ENCODE data around the gene CCM2. TPM values are rescaled to one million over a fixed set of nuclear protein-coding genes. Genes with fewer than 3 reads are reported as not detected.

Gene CCM2
- total RNA-seq, 1 experiment from 2014 or later: 61.5 TPM

GRCh38 chr7:45080958-45081669 lies 81.1 kb downstream of the CCM2 start:
- no peak for DNase-seq (ENCODE audit: low spot score)

- no peak for DNase-seq (ENCODE audit: low spot score)
Measured at GRCh38 chr7:45081670-45081974, 81.6 kb downstream of the CCM2 start.

DNA sequence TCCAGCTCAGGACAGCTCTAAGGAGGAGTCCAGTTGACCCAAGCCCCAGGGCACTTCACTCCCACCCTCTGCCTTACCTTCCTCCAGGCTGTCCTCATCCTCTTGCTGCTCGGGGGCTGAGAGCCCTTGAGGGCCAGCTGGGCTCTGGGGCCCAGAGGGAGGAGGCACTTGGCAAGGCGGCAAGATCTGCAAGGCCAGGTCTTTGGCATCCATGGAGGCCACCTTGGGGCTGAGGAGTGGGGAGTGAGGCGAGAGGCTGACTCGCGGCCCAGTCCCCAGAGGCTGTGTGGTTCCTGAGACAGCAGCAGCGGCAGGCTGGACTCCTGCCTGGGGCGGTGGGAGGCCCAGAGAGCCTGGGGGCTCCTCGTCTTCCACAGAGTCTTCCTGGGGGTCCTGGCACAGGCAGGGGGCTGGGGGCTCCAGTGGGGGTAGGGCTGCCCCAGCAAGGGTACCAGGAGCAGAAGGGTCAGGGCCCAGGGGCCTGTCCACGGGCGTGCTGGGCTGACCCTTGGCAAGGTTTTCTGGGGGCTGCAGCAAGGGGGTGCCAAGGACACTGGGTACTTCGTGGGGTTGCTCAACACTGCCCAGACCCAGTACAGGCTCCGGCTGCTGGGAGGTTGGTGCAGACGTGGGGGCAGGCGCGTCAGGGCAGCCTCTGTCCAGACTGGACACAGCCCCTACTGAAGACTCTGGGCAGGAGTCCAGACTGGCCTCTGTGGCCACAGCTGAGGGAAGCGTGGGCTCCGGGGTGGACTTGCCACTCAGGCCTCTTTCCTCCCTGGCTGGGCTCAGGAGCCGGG lies 82.2 kb downstream of the CCM2 start:
- DNase-seq (ENCODE audit: low spot score): no peak

DNA sequence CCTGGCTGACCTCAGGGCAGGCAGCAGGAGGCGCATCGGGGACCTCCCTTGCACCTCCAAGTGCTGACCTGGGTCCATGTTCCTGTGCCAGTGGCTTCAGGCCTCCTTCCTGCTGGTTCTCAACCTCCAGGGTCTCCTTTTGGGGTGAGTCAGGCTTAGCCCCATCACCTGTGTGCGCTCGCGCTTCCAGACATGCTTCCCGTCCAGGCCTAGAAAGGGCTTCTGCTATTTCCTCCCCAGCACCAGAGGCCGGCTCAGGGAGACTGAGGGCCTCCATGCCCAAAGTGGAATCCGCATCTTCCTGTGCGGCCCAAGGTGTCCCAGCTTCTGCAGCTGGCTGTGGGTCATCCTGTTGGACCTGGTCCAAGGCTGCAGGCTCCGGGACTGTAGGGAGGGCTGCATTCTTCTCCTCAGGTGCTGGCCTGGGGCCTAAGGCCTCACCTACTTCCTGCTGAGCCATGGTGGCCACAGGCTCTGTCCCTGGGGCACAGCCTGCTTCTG lies 82.9 kb downstream of the CCM2 start:
- no peak for DNase-seq (ENCODE audit: low spot score)

DNA sequence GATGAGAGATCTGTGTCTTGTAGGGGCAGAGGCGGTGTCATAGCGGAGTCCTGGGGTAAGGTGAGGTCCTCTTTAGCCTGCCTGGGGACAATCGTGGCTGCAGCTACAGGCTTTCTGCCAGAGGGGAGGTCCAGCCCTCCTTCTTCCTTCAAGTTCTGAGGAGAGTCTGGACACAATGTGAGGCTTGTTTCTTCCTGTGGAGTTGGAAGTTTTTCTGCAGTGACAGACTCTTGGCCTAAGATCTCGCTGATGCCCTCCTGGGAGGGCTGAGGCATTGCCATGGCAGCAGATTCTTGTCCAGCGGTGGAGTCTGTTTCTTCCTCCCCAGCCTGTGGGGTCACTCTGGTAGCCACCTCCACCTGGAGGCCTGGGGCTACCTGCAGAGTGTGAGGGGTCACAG lies 84.3 kb downstream of the CCM2 start:
- DNase-seq (ENCODE audit: low spot score): no peak

GRCh38 chr7:45084901-45085618 lies 85.1 kb downstream of the CCM2 start:
- DNase-seq (ENCODE audit: low spot score): no peak

- no peak for DNase-seq (ENCODE audit: low spot score)
Measured at GRCh38 chr7:45085619-45086200, 85.7 kb downstream of the CCM2 start.

- no peak for DNase-seq (ENCODE audit: low spot score)
Measured at GRCh38 chr7:45086331-45087065, 86.5 kb downstream of the CCM2 start.

GRCh38 chr7:45087301-45088145 lies 87.5 kb downstream of the CCM2 start:
- no peak for DNase-seq (ENCODE audit: low spot score)

DNA sequence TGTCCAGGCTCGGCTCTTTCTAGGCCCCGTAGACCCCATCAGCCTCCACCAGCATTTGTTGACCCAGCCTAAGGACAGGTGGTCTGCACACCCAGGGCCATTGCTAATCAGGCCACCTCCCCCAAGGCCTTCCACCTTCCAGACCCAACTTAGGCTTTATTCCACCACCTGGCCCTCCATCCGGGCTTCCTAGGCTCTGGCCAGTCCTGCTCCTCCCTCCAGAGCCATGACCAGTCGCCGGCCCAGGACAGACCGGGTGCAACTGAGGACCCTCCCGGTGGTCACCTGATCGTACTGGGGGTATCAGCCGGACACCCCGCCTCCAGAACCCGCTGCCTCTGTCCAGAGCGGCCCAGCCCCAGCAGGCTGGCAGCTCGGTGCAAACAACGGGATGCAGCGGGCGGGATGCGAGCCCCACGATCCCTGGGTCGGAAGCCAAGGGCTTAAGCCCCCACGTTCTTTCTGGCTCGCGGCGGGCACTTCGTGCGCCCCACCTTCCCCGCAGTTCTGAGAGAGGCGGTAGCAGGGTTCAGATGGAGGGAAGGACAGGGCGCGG lies 88.2 kb downstream of the CCM2 start:
- no peak for DNase-seq (ENCODE audit: low spot score)

DNA sequence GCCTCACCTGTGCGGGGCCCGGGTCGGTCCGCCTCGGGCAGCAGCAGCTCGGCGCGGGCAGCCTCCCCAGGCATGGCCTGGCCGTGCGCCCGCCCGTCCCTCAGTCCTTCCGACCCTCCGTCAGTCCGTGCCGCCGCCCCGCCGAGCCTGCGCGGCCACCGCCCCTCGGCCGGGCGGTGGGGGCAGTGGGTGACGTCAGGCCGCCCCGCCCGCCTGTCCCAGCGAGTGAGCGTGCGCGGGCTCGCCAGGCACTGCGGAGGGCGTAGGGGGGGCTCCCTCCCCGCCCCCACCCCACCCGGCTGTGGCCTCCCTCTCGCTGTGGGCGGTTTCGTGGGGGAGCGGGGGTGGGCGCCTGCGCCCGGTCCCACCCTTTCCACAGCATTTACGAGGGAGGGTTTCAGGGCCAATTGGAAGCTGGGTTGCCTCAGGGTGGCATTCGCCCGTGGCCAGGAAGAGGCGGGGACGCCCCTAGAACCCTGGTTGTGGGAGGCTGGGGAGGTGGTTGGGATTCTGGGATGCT lies 88.9 kb downstream of the CCM2 start, which contains the start of gene NACAD:
Gene NACAD, minus strand, starts transcription at position 149 of the 520 bp plus-strand sequence. Its CDS starts 75 bp downstream, at position 74.
- DNase-seq (ENCODE audit: low spot score): no peak

DNA sequence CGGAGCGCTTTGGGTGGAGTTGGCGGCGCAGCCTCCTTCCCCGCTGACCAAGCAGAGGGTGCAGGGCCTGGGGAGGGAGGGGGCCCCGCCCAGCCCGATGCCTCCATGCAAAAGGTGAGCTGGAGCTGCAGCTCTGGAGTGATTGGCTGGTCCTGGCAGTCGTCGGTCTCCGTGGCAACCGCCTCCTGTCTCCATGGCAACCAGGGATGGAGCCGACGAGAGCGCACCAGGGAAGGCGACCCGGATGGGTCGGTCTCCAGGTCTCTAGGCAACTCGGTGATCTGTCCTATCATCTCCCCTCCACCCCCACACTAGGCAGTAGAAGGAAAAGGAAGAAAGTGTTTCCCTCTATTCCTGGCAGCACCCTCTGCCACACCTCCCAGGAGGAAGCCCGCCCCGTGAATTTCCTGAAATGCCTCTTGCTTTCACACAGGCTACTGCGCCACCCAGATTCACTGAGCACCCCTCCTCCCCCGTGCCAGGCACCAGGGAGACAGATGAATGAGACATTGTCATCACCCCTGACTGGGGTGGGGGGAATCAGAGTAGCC lies 89.4 kb downstream of the CCM2 start:
- DNase-seq (ENCODE audit: low spot score): peak; percentile 79

DNA sequence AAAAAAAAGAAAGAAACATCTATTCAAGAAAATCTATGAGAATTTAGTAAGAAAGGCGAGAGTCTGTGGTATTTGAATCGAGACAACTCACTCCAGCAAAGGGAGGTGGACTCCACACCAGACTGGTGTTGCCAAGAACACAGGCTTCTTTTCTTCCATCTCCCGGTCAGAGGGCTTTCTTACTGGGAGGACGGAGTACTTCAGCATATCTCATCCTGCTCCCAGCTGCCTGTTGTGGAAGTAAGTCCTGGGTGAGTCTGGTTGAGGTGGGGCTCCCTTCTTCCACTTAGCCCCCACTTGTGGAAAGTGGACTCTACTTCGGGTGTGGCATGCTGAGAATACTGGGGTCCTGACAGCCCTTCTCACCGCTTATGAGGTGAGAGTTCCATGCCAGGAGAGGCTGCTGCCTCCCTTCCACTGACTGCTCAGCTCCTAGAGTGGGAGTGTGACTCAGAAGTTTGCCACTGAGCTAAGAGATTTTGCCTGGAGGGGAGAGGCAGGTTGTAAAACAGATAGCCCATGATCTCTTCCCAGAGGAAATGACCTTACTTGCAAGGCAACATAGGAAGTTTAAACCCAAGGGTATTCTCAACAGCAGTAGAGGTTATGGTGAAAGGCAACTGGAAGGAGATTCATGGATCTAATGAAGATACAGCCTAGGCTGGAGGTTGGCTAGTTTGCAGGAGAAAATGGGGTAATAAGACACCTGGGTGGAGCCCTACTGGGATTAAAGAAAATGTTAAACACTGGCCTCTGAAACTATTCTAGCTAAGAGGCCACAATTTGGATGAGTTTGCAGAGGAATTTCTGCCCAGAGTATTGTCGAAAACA lies 92.3 kb downstream of the CCM2 start:
- peak; percentile 67 for DNase-seq (ENCODE audit: low spot score)

DNA sequence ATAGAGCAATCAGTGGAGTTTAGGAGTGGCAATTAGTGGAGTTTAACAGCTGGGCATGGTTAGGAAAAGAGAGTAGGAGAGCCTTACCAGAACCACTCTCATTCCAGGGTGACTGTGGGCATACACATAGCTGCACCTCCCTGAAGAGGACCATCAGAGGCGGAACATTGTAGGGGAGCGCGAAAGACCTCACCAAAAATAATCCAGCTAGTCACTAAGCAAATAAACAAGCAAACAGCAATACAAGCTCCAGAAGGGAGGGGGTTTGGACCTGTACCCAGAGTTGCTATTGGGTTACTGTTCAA lies 92.9 kb downstream of the CCM2 start:
- no peak for DNase-seq (ENCODE audit: low spot score)

DNA sequence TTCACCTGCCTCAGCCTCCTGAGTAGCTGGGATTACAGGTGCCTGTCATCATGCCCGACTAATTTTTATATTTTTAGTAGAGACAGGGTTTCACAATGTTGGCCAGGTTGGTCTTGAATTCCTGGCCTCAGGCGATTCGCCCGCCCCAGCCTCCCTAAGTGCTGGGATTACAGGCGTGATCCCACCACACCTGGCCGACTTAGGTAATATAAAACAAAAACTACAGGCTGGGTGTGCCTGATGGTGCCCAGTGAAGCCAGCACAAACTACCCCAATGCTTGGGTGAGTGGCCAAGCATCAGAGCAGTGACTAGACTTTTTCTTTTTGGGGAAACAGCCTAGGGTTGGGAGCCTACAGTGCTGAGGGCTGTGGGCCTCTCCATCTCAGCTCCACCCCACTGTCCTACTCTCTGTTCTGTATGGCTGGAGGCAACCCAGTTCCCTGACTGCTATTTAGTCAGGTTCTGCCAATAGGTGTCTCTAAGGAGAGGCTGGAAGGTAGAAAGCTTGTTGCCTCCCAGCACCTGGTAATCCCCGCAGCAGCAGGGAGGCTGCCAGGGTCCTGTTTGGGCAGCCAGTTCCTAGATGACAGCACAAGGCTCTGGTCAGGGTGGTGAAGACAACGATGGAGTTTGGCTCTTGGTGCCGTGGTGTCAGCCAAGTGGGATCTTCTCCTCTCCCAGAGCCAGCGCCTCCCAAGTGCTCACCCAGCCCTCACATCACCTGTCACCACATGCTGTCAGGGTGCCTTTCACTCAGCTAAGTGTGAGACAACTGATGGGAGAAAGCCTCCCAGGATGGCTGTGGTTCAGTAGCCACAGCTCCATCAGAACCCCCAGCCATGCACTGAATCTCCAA lies 99.2 kb downstream of the CCM2 start:
- no peak for DNase-seq (ENCODE audit: low spot score)

- DNase-seq (ENCODE audit: low spot score): no peak
Measured at GRCh38 chr7:45099891-45100760, 100.1 kb downstream of the CCM2 start.

All from H4 (cell line).